GM19455 (cell line): ENCODE results near the gene TYROBP.
"Not testable (repeated sequence)": the region's sequence is repeated elsewhere in the genome, so short reads cannot be mapped to it uniquely, and the experiment has no call there.

Source experiments
- ATAC-seq: cut with Tn5 transposase; IDR thresholded peaks from one replicate; pipeline ENCODE4 v1.9.1; 2021; ENCODE audit not compliant: unreplicated experiment

TYROBP gene

DNA sequence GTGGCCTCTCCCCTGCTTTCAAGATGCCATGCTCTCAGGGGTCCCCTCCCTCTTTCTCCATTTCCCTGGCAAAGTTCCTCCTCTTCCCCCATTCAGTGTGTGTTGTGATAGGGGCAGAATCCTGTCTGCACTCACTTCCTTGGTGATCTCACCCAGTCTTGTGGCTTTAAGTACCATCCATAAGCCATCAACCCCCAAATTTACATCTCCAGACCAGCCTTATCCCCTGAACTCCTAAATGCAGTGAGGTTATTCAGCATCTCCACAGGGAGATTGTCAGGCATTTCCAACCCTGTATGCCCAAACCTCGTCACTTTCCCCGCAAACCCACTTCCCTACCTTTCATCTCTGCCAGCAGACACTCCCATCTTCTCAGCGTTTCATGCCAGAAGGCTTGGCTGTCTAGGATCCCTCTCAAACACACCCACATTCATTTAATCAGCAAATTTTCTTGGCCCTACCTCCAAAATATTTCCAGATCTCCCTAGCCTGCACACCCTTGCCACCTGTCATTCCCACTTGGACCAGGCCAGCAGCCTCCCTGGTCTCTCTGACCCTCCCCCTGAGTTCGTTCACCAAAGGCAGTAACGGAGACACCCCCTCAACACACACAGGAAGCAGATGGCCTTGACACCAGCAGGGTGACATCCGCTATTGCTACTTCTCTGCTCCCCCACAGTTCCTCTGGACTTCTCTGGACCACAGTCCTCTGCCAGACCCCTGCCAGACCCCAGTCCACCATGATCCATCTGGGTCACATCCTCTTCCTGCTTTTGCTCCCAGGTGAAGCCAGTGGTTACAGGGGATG, 6.0 kb downstream of the TYROBP start, which contains the start of gene HCST:
Gene HCST, plus strand, starts transcription at position 676 of the 808 bp plus-strand sequence. Its CDS starts 65 bp downstream, at position 741.
- no peak for ATAC-seq

DNA sequence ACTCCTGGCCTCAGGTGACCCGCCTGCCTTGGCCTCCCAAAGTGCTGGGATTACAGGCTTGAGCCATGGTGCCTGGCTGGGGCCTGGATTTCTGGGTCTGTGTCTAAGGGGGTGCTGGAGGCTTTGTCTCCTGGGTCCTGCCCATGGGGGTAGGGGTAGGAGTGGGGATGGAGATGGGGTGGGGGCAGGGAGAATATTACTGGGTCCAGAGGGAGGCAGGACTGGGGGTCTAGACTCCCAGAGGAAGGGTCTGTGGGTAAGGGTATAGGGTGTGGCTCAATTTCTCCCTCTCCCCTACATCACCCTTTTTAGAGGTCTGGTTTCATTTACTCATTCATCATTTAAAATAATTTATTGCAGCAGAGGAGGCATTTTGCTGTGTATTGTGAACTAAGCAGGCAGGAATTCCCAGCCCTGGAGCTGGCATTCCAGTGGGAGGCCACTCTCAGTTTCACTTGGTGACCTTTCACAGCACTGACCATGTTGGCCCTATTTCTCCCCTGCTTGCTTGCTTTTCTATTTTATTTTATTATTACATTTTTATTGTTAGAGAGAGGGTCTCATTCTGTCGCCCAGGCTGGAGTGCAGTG, 6.9 kb downstream of the TYROBP start:
- ATAC-seq, result no peak

DNA sequence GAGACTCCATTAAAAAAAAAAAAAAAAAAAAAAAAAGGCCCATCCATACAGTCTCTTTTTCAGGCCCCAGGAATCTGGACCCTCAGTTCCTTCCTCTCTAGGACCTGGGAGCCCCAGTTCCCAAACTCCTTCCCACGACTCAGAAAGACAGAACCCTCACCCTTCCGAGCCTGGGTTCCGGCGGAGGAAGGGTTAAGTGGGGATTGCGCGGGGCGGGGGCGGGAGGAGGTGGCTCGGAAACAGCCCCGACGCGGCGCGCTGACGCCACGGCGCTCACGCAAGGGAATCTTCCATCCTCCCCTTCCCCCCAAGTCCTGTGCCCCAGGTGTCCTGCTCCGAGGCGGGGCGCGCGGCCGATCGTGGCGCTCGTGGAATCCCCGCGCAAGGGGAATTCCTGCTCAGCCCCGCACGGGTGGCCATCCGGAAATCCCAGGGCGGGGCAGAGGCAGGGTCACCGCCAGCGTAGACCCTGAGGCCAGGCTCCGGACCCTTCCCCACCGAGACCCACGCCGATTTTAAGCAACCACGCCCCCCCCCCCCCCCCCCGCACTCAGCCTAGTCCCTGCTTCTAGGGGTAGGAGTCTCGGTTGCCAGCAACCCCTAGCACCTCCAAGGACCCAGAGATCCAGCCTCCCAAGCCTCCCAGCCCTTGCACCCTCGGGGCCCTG, 8.4 kb downstream of the TYROBP start:
- ATAC-seq, result peak; percentile 34

DNA sequence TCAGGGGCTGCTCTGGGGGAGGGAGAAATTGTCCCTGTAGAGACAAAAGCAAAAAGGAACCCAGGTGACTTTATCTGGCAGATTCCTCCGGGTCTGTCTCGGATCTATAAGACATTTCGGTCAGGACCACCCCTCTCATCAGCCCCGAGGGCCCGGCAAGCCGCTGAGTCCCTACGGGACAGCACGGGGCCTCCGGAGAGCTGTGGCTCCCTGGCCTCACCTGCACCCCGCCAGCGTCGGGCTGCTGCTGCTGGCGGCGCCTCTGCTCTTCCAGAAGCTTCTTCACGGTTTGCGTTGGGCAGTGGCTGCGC, 9.6 kb downstream of the TYROBP start:
- no peak for ATAC-seq

DNA sequence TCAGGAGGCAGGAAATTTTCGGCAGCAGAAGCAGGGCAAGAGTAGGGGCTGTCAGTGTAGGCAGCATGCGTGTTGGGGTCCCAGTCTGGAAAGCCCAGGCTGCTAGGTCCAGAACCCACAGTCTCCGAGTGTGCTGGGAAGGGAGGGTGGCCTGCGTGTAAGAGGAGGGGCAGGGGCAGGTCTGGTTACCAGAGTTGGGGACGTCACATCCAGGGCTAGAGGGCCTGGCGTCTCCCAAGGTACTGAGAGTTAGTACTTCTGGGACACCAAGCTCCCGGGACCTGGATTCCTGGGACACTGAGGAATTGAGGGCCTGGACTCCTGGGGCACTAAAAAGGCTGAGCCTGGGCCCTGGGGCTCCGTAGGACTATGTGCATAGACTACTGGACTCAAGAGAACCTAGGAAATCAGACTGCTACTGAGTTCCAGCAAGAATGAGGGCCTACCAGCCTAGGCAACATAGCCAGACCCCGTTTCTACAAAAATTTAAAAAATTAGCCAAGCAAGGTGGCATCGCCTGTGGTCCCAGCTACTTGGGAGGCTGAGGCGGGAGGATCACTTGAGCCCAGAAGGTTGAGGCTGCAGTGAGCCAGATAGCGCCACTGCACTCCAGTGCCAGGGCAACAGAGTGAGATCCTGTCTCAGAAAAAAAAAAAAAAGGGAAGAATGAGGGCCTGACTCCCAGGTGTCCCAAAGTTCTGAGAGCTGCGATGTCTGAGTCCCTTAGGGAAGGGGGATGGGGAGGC, 10.2 kb downstream of the TYROBP start:
- ATAC-seq, result no peak

DNA sequence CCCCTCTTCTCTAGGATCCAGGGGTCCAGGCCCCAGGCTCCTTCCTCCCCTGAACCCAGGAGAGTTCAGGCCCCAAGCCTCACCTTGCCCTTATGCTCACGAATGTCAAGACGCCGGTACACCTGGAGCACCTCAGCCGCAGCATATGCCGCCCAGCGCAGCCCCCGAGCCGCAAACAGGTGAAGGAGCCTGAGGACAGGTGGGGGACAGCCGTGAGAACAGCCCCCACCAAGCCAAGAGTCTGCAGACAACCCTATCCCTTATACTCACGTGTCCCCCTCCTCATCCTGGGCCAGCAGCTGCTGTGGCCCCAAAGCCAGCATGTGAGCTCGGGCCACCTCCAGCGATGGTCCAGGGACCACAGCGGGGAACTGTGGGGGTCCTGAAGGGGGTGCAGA, 11.5 kb downstream of the TYROBP start:
- no peak for ATAC-seq

DNA sequence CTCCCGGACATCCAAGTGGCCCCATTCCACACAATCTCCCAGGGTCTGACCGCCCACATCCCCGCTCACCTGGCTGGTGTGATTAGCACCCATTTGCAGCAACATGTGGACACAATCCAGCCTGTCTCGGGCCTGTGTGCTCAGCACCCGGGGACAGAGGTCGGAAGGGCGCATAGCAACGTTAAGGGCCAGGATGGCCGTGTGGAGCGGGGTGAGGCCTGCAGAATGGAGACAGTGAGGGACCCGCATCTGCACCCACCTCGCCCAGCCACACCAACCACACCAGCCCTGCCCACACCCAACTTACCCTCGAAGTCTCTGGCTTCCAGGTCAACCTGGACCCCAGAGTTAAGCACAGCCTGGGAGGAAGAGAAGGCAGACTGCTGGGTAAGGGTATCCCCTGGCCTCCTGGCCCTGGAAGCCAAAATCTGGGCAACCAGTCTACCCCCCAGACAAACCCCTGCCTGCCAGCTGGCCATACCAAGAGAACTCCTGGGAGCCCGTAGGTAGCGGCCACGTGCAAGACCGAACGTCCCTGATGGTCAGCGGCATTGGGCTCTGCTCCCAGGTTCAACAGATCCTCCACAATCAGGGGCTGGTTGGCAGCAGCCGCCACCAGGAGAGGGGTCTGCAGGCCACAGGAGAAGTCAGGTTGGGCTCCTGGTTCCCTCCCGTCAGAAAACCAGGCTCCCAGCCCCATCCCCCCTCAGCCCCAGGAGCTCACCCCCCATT, 12.0 kb downstream of the TYROBP start:
- ATAC-seq, result no peak

DNA sequence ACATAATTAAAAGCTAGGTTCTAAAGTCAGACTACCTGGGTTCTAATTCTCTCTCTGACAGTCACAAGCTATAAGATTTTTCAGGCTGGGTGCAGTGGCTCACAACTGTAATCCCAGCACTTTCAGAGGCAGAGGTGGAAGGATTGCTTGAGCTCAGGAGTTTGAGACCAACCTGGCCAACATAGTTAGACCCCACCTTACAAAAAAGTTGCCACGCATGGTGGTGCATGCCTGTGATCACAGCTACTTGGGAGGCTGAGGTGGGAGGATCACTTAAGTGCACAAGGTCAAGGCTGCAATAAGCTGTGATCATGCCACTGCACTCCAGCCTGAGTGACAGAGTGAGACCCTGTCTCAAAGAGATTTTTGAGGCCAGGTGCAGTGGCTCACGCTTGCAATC, 13.8 kb downstream of the TYROBP start:
- no peak for ATAC-seq

DNA sequence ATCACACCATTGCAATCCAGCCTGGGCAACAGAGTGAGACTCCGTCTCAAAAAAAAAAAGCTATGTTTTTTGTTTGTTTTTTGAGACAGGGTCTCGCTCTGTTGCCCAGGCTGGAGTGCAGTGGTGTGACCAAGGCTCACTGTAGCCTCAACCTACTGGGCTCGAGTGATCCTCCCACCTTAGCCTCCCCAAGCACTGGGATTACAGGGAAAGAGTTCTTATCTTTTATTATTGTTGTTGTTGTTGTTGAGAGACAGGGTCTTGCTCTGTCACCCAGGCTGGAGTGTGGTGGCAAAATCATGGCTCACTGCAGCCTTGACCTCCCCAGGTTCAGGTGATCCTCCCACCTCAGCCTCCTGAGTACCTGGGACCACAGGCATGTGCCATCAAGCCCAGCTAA, 16.3 kb downstream of the TYROBP start:
- ATAC-seq, result not testable (repeated sequence)

DNA sequence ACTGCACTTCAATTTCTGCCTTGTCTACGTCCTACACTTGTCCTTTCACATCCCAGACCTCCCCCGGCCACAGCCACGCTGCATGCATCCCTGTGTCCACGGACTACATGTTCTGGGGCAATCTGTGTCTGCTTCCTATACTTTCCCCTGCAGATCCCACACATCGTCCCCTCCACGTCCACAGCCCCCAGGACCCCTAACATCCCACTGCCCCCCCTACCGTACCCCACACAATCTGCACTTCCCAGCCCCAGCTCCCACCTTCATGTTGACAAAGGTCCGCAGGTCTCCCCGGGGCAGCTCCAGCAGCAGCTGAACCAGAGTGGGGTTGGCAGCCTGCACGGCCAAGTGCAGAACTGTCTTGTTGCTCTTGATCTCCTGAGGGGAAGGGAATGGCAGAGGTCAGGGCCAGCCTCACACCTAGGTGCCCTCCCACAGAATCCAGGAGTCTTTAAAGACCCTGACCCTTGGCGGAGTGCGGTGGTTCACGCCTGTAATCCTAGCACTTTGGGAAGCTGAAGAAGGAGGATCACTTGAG, 17.9 kb downstream of the TYROBP start:
- ATAC-seq, result no peak

DNA sequence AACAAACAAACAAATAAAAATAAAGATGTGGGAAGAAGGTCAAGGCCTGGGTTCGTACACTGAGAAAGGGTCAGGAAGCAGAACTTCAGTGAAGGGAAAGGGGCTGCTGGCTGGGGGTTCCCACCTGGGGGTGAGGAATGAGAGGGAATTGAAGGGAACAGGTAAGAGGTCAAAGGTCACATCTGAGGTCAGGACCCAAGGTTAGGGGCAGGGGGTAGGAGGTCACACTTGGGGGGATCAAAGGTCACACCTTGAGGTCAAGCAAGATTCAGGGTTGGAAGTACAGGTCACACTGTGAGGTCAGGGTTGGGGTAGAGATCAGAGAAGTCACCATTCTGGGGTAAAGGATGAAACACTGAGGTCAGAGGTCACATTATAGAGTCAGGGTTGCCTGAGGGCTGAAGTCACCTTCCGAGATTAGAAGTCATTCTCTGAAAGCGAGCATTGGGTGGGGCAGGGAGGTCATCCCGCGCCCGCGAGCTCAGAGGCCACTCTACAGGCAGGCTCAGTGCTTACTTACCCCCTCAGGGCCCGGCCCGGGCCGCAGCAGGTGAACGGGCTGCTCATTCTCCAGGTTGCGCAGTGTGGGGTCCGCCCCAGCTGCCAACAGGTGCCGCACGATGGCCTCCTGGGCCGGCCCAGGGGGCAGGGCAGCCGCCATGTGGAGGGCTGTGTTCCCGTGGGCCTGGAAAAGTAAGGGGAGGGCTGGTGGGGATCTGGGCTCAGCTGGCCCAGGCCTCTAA, 18.6 kb downstream of the TYROBP start:
- ATAC-seq, result no peak

DNA sequence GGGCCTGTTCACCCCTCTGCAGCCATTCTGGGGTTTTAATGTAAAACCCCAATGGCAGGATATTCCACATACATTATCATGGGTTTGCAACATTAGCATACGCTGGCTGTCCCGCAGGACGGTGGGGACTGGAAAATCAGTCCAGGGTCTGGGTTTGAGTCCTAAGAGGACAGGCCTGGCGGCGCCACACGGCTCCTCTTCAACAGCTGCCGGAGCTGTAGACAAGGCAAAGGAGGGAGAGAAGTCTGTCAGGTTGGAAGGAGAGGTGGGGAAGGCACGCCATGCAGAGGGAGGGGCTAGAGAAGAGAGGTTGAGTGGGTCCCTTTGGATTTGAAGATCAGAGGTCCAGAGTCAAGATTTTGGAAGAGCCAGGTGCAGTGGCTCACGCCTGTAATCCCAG, 19.7 kb downstream of the TYROBP start:
- ATAC-seq, result no peak

DNA sequence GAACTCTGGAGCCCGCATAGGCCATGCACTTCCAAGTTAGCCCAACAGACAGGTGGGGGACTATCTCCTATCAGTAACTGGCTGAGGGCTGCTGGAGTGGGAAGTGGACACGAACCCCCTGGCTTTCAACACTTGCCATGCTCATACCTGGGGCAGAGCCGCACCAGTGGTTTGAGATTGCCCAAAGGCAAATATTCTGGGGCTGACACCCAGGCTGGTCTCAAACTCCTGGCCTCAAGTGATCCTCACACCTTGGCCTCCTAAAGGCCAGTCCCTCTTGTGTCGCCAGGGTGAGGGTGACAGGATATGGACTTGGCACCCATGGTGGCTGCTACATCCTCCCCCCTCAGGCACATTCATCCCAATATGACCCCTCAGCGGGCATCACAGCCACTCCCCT, 20.9 kb downstream of the TYROBP start:
- ATAC-seq, result no peak

DNA sequence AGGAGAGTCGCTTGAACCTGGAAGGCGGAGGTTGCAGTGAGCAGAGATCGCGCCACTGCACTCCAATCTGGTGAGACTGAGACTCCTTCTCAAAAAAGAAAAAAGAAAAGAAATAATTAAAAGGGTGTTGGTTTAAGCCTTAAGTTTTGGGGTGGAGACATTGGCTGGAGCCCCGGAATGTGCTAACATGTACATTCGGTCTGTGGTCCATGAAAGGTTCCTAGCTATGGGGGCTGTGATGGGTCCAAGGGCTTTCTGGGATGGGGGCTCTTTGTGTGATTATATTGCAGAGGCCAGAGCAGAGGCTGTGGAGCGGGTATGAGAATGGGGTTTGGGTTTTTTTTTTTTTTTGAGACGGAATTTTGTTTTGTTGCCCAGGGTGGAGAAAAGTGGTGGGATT, 22.2 kb downstream of the TYROBP start:
- ATAC-seq, result no peak

DNA sequence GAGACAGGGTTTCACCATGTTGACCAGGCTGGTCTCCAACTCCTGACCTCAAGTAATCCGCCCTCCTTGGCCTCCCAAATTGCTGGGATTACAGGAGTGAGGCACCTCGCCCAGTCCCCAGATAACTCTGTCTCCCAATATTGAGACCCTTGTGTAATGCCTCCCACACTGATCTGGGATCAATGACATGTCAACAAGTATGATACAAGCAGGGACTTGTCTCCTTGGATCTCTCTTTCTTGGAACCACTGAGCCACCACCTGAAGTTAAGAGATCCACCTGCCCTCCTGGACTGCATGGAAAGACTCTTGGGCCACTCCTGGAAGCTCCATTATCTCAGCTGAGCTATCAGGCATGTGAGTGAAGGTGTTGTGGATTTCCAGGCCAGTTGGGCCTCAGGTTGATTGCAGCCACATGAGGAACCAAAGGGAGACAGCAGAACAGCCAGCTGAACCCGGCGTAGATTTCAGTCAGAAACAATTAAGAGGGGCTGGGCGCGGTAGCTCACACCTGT, 22.8 kb downstream of the TYROBP start:
- no peak for ATAC-seq

DNA sequence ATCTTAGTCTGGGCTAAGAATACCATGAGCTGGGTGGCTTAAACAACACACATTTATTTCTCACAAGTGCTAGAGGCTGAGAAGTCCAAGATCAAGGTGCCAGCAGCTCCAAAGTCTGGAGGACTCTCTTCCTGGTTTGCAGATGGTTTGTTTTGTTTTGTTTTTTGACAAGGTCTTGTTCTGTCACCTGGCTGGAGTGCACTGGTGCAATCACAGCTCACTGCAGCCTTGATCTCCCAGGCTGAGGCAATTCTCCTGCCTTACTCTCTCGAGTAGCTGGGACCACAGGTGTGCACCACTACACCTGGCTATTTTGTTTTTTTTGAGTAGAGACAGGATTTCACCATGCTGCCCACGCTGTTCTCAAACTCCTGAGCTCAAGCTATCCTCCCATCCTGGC, 24.2 kb downstream of the TYROBP start:
- no peak for ATAC-seq

DNA sequence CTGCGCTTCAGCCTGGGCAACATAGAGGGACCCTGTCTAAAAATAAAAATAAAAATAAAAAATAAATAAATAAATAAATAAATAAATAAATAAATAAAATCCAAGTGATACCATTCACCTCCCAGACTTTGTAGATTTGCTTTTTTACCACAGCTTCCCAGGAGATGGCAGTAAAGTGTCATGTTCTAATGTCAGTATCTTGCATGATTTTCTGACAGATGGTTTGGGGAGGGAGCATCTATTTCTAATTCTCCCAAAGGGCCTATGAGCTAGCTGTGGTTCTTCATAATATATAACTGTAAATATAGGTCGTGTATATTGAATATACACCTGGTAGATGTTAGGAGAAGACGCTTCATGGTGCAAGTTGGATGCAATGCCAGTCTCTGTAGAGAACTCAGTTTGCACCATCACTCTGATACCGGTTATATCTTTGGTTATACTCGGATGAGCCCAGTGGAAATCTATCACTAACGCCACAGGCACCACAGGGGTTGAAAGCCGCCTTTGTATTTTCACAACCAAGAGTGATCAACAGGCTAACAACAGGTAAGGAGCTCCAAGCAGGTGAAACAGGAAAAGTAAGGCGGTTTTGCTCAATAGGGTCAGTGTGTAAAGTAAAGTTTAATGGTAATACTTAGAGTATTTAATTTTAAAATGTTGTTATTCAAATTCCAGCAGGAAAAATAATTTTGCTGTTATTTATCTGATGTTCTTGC, 25.8 kb downstream of the TYROBP start:
- no peak for ATAC-seq

DNA sequence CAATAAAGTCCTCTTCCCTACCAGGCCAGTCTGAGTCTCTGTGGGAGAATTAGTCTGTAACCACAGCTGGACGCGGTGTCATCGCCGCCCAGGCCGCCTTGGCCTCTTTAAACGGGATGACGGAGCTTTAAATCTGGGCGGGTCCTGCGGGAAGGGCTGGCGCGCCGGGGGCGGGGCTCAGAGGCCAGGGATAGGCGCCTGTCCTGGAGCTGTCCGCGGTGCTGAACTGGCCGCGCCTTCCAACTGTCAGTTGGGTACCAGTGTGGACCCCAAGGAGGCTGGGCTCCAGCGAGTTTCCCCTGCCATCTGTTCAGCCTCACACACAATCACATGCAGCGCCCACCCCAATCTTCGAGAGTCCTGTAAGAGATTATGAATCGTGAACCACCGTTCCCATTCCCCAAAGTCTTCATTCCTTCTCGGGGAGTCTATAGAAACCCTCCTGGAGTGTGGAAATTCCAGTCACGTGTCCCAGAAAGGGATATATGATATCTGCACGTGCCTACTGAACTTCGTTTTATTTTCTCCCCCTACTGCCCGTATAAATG, 28.3 kb downstream of the TYROBP start:
- ATAC-seq, result no peak

DNA sequence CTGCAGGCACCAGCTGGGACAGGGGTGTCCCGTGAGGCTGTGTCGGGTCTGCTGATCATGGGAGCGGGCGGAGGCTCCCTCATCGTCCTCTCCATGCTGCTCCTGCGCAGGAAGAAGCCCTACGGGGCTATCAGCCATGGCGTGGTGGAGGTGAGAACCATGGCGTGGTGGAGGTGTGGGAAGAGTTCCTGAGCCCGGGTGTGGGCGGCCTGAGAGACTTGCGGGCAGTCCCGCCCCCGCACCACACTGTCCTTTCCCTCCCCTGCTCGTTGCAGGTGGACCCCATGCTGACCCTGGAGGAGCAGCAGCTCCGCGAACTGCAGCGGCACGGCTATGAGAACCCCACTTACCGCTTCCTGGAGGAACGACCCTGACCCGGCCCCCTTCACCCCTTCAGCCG, 29.0 kb downstream of the TYROBP start:
- ATAC-seq, result no peak
